NB4 (cell line): ENCODE measurements around the gene LGALS8.

Experiments used
- DNase-seq: peaks from one replicate; pipeline ENCODE4 v3.0.0; 2010; ENCODE audit warnings: low read depth
- H3K4me3 ChIP-seq: one replicate; pipeline ENCODE4 v1.5.1; 2011; ENCODE audit warnings: mild to moderate bottlenecking, low read depth, low read length, moderate library complexity
- CTCF ChIP-seq: IDR thresholded peaks from one replicate; pipeline ENCODE4 v1.5.1; 2012; ENCODE audit warnings: low read depth, low read length
- MAX ChIP-seq: IDR thresholded peaks from 2 replicates; pipeline ENCODE4 v1.6.1; 2011; ENCODE audit warnings: low read depth, low read length
- MYC ChIP-seq: IDR thresholded peaks from 2 replicates; pipeline ENCODE4 v1.6.1; 2011; ENCODE audit warnings: low read depth, low read length
- POLR2A ChIP-seq: IDR thresholded peaks from 2 replicates; pipeline ENCODE4 v1.6.1; 2011; ENCODE audit warnings: mild to moderate bottlenecking; ENCODE audit not compliant: insufficient read length; ENCODE audit errors: extremely low read depth

Gene LGALS8

GRCh38 chr1:236550961-236551851 is 27.4 kb downstream of the LGALS8 start:
- no peak overlapping the region for H3K4me3 ChIP-seq
- no peak for DNase-seq
- no peak for TF ChIP-seq CTCF
- TF ChIP-seq POLR2A, result no peak
- TF ChIP-seq MYC, result no peak
- TF ChIP-seq MAX, result no peak

- H3K4me3 ChIP-seq, result no peak overlapping the region
- TF ChIP-seq MYC (no peak), POLR2A (no peak), MAX (no peak), CTCF (no peak)
- no peak for DNase-seq
These were observed 28.3 kb downstream of the LGALS8 start for GRCh38 chr1:236552096-236552495.

GRCh38 chr1:236552901-236553300 is 29.1 kb downstream of the LGALS8 start:
- DNase-seq, result no peak
- no peak for TF ChIP-seq MAX
- TF ChIP-seq MYC, result no peak
- TF ChIP-seq POLR2A, result no peak
- no peak for TF ChIP-seq CTCF
- no peak overlapping the region for H3K4me3 ChIP-seq

GRCh38 chr1:236553370-236553769 is 29.6 kb downstream of the LGALS8 start:
- no peak for DNase-seq
- H3K4me3 ChIP-seq, result no peak overlapping the region

GRCh38 chr1:236556606-236557005 is 32.8 kb downstream of the LGALS8 start:
- TF ChIP-seq CTCF (no peak), MAX (no peak), MYC (no peak)
- no peak overlapping the region for H3K4me3 ChIP-seq
- no peak for DNase-seq

More at GRCh38 chr1:236553370-236553769, 29.6 kb downstream of the LGALS8 start:
- TF ChIP-seq MAX (no peak), POLR2A (no peak), CTCF (no peak), MYC (no peak)

GRCh38 chr1:236558081-236558480 is 34.3 kb downstream of the LGALS8 start:
- DNase-seq, result no peak
- TF ChIP-seq MYC (no peak), CTCF (no peak), POLR2A (no peak), MAX (no peak)
- no peak overlapping the region for H3K4me3 ChIP-seq
